ENCODE results near the gene ARRDC5. TPM values are rescaled to one million over a fixed set of nuclear protein-coding genes. Genes with fewer than 3 reads are reported as not detected.
A peak's percentile ranks its signal among the peaks of the same experiment; 100 is the strongest.
"Not testable (repeated sequence)": the region's sequence is repeated elsewhere in the genome, so short reads cannot be mapped to it uniquely, and the experiment has no call there.

Gene ARRDC5
- polyA plus RNA-seq, 3 donors: 0.46 to 3.9 (median 1.0) TPM

- WGBS (ENCODE audit: insufficient coverage): 95% methylated on average over 10 of the region's 10 CpGs
- H3K36me3 ChIP-seq (replicated peaks in 1 of 2; ENCODE audit: control insufficient read depth in 1 of 2, insufficient read depth in 2 of 2, low read length in 2 of 2): peaks cover 46 to 56% of the 10 kb centered on the region in 2 donors
- intact Hi-C loops (cut with micrococcal nuclease): no loop called here
- no peak overlapping the region for H2AFZ ChIP-seq (ENCODE audit: insufficient read depth, low read depth, low read length, poor library complexity, severe bottlenecking)
- no peak overlapping the region for H3K4me2 ChIP-seq (replicated peaks; ENCODE audit: extremely low read depth, low read length, poor library complexity, severe bottlenecking)
- H3K27ac Mint-ChIP-seq: no peak overlapping the region
- H3K4me3 Mint-ChIP-seq: no peak overlapping the region
- TF ChIP-seq CTCF (IDR thresholded peaks at IDR 0.05): no peak
- no peaks in the 10 kb centered on the region for H3K27me3 ChIP-seq (ENCODE audit: control insufficient read depth in 2 of 2, insufficient read depth in 2 of 2, low read length in 2 of 2)
- H3K27me3 Mint-ChIP-seq (ENCODE audit: low read depth in 3 of 3): no peaks in the 10 kb centered on the region
- H3K4me1 Mint-ChIP-seq: peaks cover 9% of the 10 kb centered on the region
- DNase-seq: no peak
- peaks cover 1 to 7% of the 10 kb centered on the region in 2 donors for H3K4me1 ChIP-seq (ENCODE audit: control insufficient read depth in 1 of 2, insufficient read depth in 2 of 2, low read length in 2 of 2)
- no peaks in the 10 kb centered on the region for H3K9me3 ChIP-seq (replicated peaks in 1 of 2; ENCODE audit: control insufficient read depth in 1 of 2, insufficient read depth in 1 of 2, low read length in 2 of 2)
- H3K9ac ChIP-seq (ENCODE audit: insufficient read depth, low read length, poor library complexity, severe bottlenecking): no peak overlapping the region
- peaks cover 56% of the 10 kb centered on the region for H3K79me2 ChIP-seq (ENCODE audit: insufficient read depth, low read length)
- peaks cover 57% of the 10 kb centered on the region for H4K20me1 ChIP-seq (ENCODE audit: insufficient read depth, low read length)
- H3K9me3 Mint-ChIP-seq: no peaks in the 10 kb centered on the region
- H3K36me3 Mint-ChIP-seq: peaks cover 29 to 82% of the 10 kb centered on the region in 2 donors
- H3K27ac ChIP-seq (ENCODE audit: low read depth in 1 of 2, low read length in 2 of 2): no peak overlapping the region
- no peak overlapping the region for H3K4me3 ChIP-seq (replicated peaks in 1 of 3; ENCODE audit: low read depth in 2 of 3, low read length in 3 of 3)
These were observed 41.5 kb downstream of the ARRDC5 start for GRCh38 chr19:4861147-4861546.

- no peaks in the 10 kb centered on the region for H3K9me3 Mint-ChIP-seq
- Histone ChIP-seq H3K4me2 (replicated peaks; ENCODE audit: extremely low read depth, low read length, poor library complexity, severe bottlenecking) (no peak overlapping the region), H3K36me3 (replicated peaks in 1 of 2; ENCODE audit: control insufficient read depth in 1 of 2, insufficient read depth in 2 of 2, low read length in 2 of 2) (peaks cover 58 to 70% of the 10 kb centered on the region in 2 donors), H3K9ac (ENCODE audit: insufficient read depth, low read length, poor library complexity, severe bottlenecking) (no peak overlapping the region), H3K27ac (ENCODE audit: low read depth in 1 of 2, low read length in 2 of 2) (no peak overlapping the region), H3K79me2 (ENCODE audit: insufficient read depth, low read length) (peaks cover 42% of the 10 kb centered on the region), H3K4me1 (ENCODE audit: control insufficient read depth in 1 of 2, insufficient read depth in 2 of 2, low read length in 2 of 2) (peaks cover 0 to 3% of the 10 kb centered on the region in 2 donors), H2AFZ (ENCODE audit: insufficient read depth, low read depth, low read length, poor library complexity, severe bottlenecking) (no peak overlapping the region), H3K27me3 (ENCODE audit: control insufficient read depth in 2 of 2, insufficient read depth in 2 of 2, low read length in 2 of 2) (no peaks in the 10 kb centered on the region), H3K4me3 (replicated peaks in 1 of 3; ENCODE audit: low read depth in 2 of 3, low read length in 3 of 3) (no peak overlapping the region), H4K20me1 (ENCODE audit: insufficient read depth, low read length) (peaks cover 46% of the 10 kb centered on the region), H3K9me3 (replicated peaks in 1 of 2; ENCODE audit: control insufficient read depth in 1 of 2, insufficient read depth in 1 of 2, low read length in 2 of 2) (no peaks in the 10 kb centered on the region)
- intact Hi-C loops (cut with micrococcal nuclease): no loop called here
- H3K27me3 Mint-ChIP-seq (ENCODE audit: low read depth in 3 of 3): no peaks in the 10 kb centered on the region
- WGBS (ENCODE audit: insufficient coverage): 79% methylated on average over 11 of the region's 11 CpGs
- no peak for TF ChIP-seq CTCF (IDR thresholded peaks at IDR 0.05)
- H3K4me3 Mint-ChIP-seq: no peak overlapping the region
- peaks cover 40 to 94% of the 10 kb centered on the region in 2 donors for H3K36me3 Mint-ChIP-seq
- DNase-seq: no peak
- H3K4me1 Mint-ChIP-seq: peaks cover 7% of the 10 kb centered on the region
- H3K27ac Mint-ChIP-seq: peak overlapping the region in 2 of 7 donors; percentile 30 to 43
These were observed 43.0 kb downstream of the ARRDC5 start for GRCh38 chr19:4859697-4860096.

- H3K27ac Mint-ChIP-seq: peak overlapping the region in 2 of 7 donors; percentile 22 to 74
- WGBS (ENCODE audit: insufficient coverage): 95% methylated on average over 3 of the region's 12 CpGs
- intact Hi-C loops (cut with micrococcal nuclease); H3K27ac ChIP-seq (ENCODE audit: low read depth in 1 of 2, low read length in 2 of 2); H3K4me3 ChIP-seq (replicated peaks in 1 of 3; ENCODE audit: low read depth in 2 of 3, low read length in 3 of 3); H3K4me2 ChIP-seq (replicated peaks; ENCODE audit: extremely low read depth, low read length, poor library complexity, severe bottlenecking); H3K9me3 Mint-ChIP-seq; H3K4me3 Mint-ChIP-seq; DNase-seq; H3K27me3 Mint-ChIP-seq (ENCODE audit: low read depth in 3 of 3); H3K9ac ChIP-seq (ENCODE audit: insufficient read depth, low read length, poor library complexity, severe bottlenecking); H3K4me1 Mint-ChIP-seq; H2AFZ ChIP-seq (ENCODE audit: insufficient read depth, low read depth, low read length, poor library complexity, severe bottlenecking); H3K9me3 ChIP-seq (replicated peaks in 1 of 2; ENCODE audit: control insufficient read depth in 1 of 2, insufficient read depth in 1 of 2, low read length in 2 of 2); H3K27me3 ChIP-seq (ENCODE audit: control insufficient read depth in 2 of 2, insufficient read depth in 2 of 2, low read length in 2 of 2); H3K4me1 ChIP-seq (ENCODE audit: control insufficient read depth in 1 of 2, insufficient read depth in 2 of 2, low read length in 2 of 2): not testable (repeated sequence)
- peaks cover 10% of the 10 kb centered on the region for H3K79me2 ChIP-seq (ENCODE audit: insufficient read depth, low read length)
- peaks cover 31% of the 10 kb centered on the region for H4K20me1 ChIP-seq (ENCODE audit: insufficient read depth, low read length)
- H3K36me3 Mint-ChIP-seq: peaks cover 47 to 94% of the 10 kb centered on the region in 2 donors
- peaks cover 63 to 84% of the 10 kb centered on the region in 2 donors for H3K36me3 ChIP-seq (replicated peaks in 1 of 2; ENCODE audit: control insufficient read depth in 1 of 2, insufficient read depth in 2 of 2, low read length in 2 of 2)
These were observed 46.2 kb downstream of the ARRDC5 start for GRCh38 chr19:4856468-4856867.
